ENCODE measurements around the gene SLC43A1. TPM values are rescaled to one million over a fixed set of nuclear protein-coding genes. Genes with fewer than 3 reads are reported as not detected.
A peak's percentile ranks its signal among the peaks of the same experiment; 100 is the strongest.

The SLC43A1 gene
- total RNA-seq, 1 donor from 2014 or later, result 19.0 TPM

DNA sequence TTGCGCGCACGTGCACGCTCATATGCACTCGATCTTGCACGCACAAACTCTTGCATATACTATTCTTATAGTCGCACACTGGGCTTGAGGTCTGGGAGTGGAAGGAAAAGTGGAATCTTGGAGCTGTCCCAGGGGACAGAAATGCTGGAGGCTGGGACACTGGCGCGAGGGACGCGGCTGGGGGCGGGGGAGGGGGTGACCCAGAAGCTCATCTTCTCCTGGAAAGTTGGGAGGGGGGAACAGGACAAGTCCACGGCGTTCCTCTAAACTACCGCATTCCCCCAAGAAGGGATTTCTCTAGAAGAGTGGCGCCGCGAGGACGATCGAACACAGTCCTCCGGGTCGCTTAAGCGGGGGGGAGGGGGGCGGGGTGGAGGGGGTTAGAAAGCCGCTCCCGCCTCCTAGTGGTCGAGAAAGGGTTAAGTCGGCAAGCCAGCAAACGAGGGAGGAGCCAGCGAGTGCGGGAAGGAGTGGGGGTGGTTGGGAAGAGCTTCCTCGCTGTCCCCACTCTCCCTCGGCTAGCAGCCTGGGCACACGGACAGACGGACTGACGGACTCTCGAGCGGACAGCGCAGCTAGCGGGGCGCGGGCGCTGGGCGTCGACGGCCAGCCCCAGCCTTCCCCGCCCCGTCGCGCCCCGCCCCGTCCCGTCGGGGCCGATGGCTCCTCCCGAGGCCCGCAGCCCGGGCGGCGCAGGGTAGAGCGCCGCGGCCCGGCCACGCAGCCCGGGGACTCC lies 55.3 kb downstream of the SLC43A1 start, which contains the start of gene RTN4RL2:
Gene RTN4RL2, plus strand, starts transcription at position 507 of the 736 bp plus-strand sequence. CDS start 338 bp downstream, outside the sequence.
- Mint-ChIP-seq H3K27me3 (peaks cover 84% of the 10 kb centered on the region), H3K27ac (peak within 1 kb of the TSS; percentile 79), H3K9me3 (no peaks in the 10 kb centered on the region), H3K4me3 (peak within 1 kb of the TSS; percentile 88), H3K4me1 (ENCODE audit: unreplicated experiment) (peaks cover 28% of the 10 kb centered on the region), H3K36me3 (no peaks in the 10 kb centered on the region)
- no peak for DNase-seq (ENCODE audit: extremely low spot score, unreplicated experiment)
- TF ChIP-seq, protein P1, sequence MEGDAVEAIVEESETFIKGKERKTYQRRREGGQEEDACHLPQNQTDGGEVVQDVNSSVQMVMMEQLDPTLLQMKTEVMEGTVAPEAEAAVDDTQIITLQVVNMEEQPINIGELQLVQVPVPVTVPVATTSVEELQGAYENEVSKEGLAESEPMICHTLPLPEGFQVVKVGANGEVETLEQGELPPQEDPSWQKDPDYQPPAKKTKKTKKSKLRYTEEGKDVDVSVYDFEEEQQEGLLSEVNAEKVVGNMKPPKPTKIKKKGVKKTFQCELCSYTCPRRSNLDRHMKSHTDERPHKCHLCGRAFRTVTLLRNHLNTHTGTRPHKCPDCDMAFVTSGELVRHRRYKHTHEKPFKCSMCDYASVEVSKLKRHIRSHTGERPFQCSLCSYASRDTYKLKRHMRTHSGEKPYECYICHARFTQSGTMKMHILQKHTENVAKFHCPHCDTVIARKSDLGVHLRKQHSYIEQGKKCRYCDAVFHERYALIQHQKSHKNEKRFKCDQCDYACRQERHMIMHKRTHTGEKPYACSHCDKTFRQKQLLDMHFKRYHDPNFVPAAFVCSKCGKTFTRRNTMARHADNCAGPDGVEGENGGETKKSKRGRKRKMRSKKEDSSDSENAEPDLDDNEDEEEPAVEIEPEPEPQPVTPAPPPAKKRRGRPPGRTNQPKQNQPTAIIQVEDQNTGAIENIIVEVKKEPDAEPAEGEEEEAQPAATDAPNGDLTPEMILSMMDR (conservative IDR thresholded peaks at IDR 0.05), result peak; percentile 68

DNA sequence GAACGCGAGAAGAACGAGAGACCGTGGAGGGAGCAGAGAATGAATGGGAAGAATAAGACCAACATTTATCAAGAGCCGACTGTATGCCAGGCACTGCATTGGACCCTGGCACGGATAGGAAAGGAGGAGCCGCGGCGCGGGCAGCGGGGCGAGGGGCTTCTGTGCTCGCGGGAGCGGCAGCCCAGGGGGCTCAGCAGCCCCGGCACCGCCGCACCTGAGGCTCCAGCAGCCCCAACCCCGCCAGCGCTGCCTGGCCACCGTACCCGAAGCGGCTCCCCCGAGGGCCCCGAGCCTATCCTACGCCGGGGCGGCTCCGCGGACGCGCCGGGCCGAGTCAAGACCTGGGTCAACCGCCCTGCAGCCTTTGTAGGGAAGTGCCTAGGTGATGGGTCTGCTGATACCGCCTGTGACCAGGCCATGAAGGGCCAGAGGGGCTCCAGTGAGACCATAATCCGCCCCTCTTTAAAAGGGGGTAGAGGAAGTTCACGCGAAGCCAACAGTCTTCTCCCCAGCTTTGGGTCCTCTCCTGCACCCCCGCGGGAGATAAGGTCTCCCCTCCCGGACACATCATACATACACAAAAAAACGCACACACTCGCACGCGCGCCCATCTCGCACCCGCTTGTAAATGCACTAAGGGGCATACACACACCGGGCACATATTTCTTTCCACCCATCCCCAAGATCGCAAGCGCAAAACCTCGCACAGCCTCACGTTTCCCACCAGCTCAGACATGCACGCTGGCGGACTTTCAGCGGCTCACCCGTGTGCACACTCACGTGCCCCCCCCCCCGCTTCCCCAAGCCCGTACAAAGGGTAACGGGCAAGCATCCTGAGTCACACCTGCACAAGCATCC lies 56.1 kb downstream of the SLC43A1 start:
- Mint-ChIP-seq H3K9me3 (no peaks in the 10 kb centered on the region), H3K4me1 (ENCODE audit: unreplicated experiment) (peaks cover 28% of the 10 kb centered on the region), H3K4me3 (peak overlapping the region; percentile 88), H3K27ac (peak overlapping the region; percentile 79), H3K36me3 (no peaks in the 10 kb centered on the region), H3K27me3 (peaks cover 88% of the 10 kb centered on the region)
- TF ChIP-seq, protein P1 (conservative IDR thresholded peaks at IDR 0.05), result no peak
- no peak for DNase-seq (ENCODE audit: extremely low spot score, unreplicated experiment)

DNA sequence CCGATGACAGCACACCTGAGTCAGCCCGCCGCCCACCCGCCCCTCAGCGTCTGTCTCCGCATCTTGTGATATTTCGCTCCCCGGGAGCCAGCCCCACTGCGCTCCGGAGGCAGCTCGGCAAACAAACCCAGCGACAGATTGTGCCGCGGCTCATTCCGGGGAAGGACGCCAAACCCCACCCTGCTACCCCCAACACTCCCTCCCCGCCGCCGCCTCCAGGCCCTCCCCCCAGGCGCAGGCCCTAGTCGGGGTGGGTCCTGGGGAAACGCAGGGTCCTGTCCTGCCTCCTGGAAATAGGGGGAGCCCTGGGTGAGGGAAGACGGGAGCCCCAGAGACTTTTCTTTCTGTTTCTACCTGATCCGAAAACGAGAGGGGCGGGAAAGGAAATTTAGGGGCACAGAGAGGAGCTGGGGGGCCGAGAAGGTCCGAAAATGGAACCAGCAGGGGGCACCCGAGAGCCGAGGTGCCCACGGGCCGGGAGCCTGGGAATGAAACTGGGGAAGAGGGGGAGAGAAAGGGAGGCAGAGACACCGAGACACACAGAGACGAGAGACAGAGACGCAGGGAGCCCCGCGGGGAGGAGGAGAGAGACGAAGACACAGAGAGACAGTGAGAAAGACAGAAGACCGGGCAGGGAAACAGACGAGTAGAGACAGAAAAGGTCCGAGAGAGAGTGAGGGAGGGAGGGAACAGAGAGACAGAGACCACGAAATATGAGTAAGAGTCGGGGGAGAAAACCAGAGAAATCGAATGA lies 56.9 kb downstream of the SLC43A1 start:
- Mint-ChIP-seq H3K4me1 (ENCODE audit: unreplicated experiment) (peaks cover 24% of the 10 kb centered on the region), H3K27me3 (peaks cover 82% of the 10 kb centered on the region), H3K4me3 (peak overlapping the region; percentile 85), H3K9me3 (no peaks in the 10 kb centered on the region), H3K36me3 (no peaks in the 10 kb centered on the region), H3K27ac (peak overlapping the region; percentile 73)
- TF ChIP-seq, protein P1 (conservative IDR thresholded peaks at IDR 0.05), result peak; percentile 88
- no peak for DNase-seq (ENCODE audit: extremely low spot score, unreplicated experiment)

DNA sequence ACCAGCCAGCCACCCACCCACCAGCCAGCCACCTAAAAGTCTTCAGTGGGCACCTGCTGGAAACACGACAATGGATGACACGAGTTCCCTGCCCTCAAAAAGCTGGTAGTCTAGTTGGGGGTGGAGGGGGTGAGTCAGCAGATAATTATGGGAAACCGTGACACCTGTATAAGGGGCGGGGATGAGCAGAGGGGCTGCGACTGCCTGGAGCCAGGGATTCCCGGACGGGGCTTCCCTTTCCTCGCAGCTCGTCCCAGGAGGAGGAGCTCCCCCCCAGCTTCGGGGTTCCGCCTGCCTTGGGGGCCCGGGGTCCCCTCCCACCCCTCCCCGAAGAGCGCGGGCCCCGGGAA lies 57.5 kb downstream of the SLC43A1 start:
- Mint-ChIP-seq H3K9me3 (no peaks in the 10 kb centered on the region), H3K4me3 (peak overlapping the region; percentile 83), H3K36me3 (no peaks in the 10 kb centered on the region), H3K4me1 (ENCODE audit: unreplicated experiment) (peaks cover 21% of the 10 kb centered on the region), H3K27me3 (peaks cover 82% of the 10 kb centered on the region), H3K27ac (no peak overlapping the region)
- TF ChIP-seq, protein P1 (conservative IDR thresholded peaks at IDR 0.05), result no peak
- DNase-seq (ENCODE audit: extremely low spot score, unreplicated experiment), result no peak

DNA sequence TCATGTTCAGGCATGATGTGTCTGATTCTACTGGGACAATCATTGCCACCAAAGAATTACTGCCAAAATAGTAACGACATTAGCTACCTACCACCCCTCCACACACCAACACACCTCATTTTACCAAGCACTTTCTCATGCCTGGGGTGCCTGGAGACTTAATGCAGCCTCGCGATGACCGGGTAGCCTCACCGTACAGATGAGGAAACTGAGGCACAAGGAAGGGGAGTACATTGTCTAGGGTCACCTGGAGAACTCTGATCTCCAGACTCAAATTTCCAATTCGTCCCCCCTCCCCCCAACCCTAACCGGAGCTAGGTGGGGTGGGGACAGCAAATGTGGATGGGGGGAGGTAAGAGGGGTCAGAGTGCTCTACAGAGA lies 57.9 kb downstream of the SLC43A1 start:
- Mint-ChIP-seq H3K27ac (peak overlapping the region; percentile 70), H3K36me3 (no peaks in the 10 kb centered on the region), H3K4me1 (ENCODE audit: unreplicated experiment) (peaks cover 18% of the 10 kb centered on the region), H3K4me3 (peak overlapping the region; percentile 83), H3K9me3 (no peaks in the 10 kb centered on the region), H3K27me3 (peaks cover 82% of the 10 kb centered on the region)
- no peak for DNase-seq (ENCODE audit: extremely low spot score, unreplicated experiment)
- TF ChIP-seq, protein P1 (conservative IDR thresholded peaks at IDR 0.05), result no peak

Measured in type B pancreatic cell (in vitro differentiated cells).